Measurements from ENCODE around the gene SLIT2.

Gene SLIT2

GRCh38 chr4:20251796-20252655 is at the start of gene SLIT2:
Gene SLIT2 (plus strand): TSS chr4:20251905. CDS start chr4:20253816, 1,911 bp downstream.
- peak; percentile 88 for DNase-seq (ENCODE audit: low spot score)

- no peak for DNase-seq (ENCODE audit: low spot score)
Observed at GRCh38 chr4:20203508-20203907, 48.2 kb upstream of the SLIT2 start.

- DNase-seq (ENCODE audit: low spot score) = no peak
Observed at GRCh38 chr4:20217521-20217920, 34.2 kb upstream of the SLIT2 start.

GRCh38 chr4:20217951-20218350 is 33.8 kb upstream of the SLIT2 start:
- DNase-seq (ENCODE audit: low spot score) = no peak

GRCh38 chr4:20219521-20219920 is 32.2 kb upstream of the SLIT2 start:
- DNase-seq (ENCODE audit: low spot score) = no peak

GRCh38 chr4:20237894-20238537 is 13.7 kb upstream of the SLIT2 start:
- no peak for DNase-seq (ENCODE audit: low spot score)

GRCh38 chr4:20248155-20248558 is 3.5 kb upstream of the SLIT2 start:
- peak; percentile 40 for DNase-seq (ENCODE audit: low spot score)

- DNase-seq (ENCODE audit: low spot score) = peak; percentile 45
Observed at GRCh38 chr4:20249333-20249732, 2.4 kb upstream of the SLIT2 start.

GRCh38 chr4:20251031-20251795 is 492 bp upstream of the SLIT2 start:
- peak; percentile 5 for DNase-seq (ENCODE audit: low spot score)

GRCh38 chr4:20252656-20253282 is 1.1 kb downstream of the SLIT2 start:
- peak; percentile 59 for DNase-seq (ENCODE audit: low spot score)

GRCh38 chr4:20253283-20253734 is 1.6 kb downstream of the SLIT2 start:
- DNase-seq (ENCODE audit: low spot score) = peak; percentile 14

GRCh38 chr4:20253735-20254409 is 2.2 kb downstream of the SLIT2 start:
- DNase-seq (ENCODE audit: low spot score) = peak; percentile 63

- peak; percentile 42 for DNase-seq (ENCODE audit: low spot score)
Observed at GRCh38 chr4:20254511-20255250, 3.0 kb downstream of the SLIT2 start.

GRCh38 chr4:20255251-20255586 is 3.5 kb downstream of the SLIT2 start:
- no peak for DNase-seq (ENCODE audit: low spot score)

- peak; percentile 8 for DNase-seq (ENCODE audit: low spot score)
Observed at GRCh38 chr4:20255823-20256222, 4.1 kb downstream of the SLIT2 start.

- peak; percentile 9 for DNase-seq (ENCODE audit: low spot score)
Observed at GRCh38 chr4:20256381-20256881, 4.7 kb downstream of the SLIT2 start.

- no peak for DNase-seq (ENCODE audit: low spot score)
Observed at GRCh38 chr4:20259707-20260106, 8.0 kb downstream of the SLIT2 start.

- no peak for DNase-seq (ENCODE audit: low spot score)
Observed at GRCh38 chr4:20260821-20261220, 9.1 kb downstream of the SLIT2 start.

GRCh38 chr4:20262221-20262620 is 10.5 kb downstream of the SLIT2 start:
- DNase-seq (ENCODE audit: low spot score) = no peak

GRCh38 chr4:20264688-20265087 is 13.0 kb downstream of the SLIT2 start:
- DNase-seq (ENCODE audit: low spot score) = no peak

- no peak for DNase-seq (ENCODE audit: low spot score)
Observed at GRCh38 chr4:20265726-20266125, 14.0 kb downstream of the SLIT2 start.
